HepG2 (cell line): ENCODE data around the gene LRRC15. TPM values are rescaled to one million over a fixed set of nuclear protein-coding genes. Genes with fewer than 3 reads are reported as not detected.

Experiments used
- ATAC-seq: fragments of 200-7000 bp; cut with Tn5 transposase; 3 replicates; pipeline ENCODE4 v1.9.1; 2020; ENCODE audit warnings: mild to moderate bottlenecking, moderate library complexity
- BruUV-seq: library from RNA; stranded (reverse); fragments of 400-500 nt; replicated peaks from 2 replicates; lab custom pipeline; 2021; lab: Mats Ljungman, UMichigan
- CTCF ChIA-PET: fragments of 300-600 bp; formaldehyde crosslinking; extraction: SDS; loops from one replicate; lab custom pipeline; 2021; ENCODE audit warnings: low total read pairs, inconsistent platforms, low intra/inter-chr PET ratio; lab: Yijun Ruan, JAX
- POLR2A ChIA-PET: fragments of 350-600 bp; sonication (Branson Sonifier 250); formaldehyde crosslinking; loops from one replicate; lab custom pipeline; 2020; ENCODE audit warnings: antibody characterized with exemption, inconsistent platforms; lab: Yijun Ruan, JAX
- DNase-seq: peaks from one replicate; pipeline ENCODE4 v3.0.0-alpha.2; 2015; ENCODE audit warnings: low spot score
- FAIRE-seq: peaks from 3 replicates; lab custom pipeline; 2011; peaks lifted over from hg19 to GRCh38; lab: Jason Lieb, UNC
- H2AFZ ChIP-seq: one replicate; pipeline ENCODE4 v1.6.1; 2011; ENCODE audit warnings: low read length, inconsistent platforms
- H3K27ac ChIP-seq: fragments of 300-600 bp; 3 replicates; pipeline ENCODE4 v1.8.0; 2011; ENCODE audit warnings: mixed run types, mild to moderate bottlenecking, mixed read lengths, low read length, inconsistent platforms; ENCODE audit not compliant: insufficient read depth; ENCODE audit errors: extremely low read length
- H3K27me3 ChIP-seq, 2 experiments: fragments of 200-600 bp in 1 of 2; 2 replicates in 1 of 2; 3 replicates in 1 of 2; pipeline versions ENCODE4 v1.6.0 to v1.8.0; 2011; ENCODE audit warnings: low read length in 2 of 2, mild to moderate bottlenecking in 2 of 2, moderate library complexity in 2 of 2, inconsistent platforms in 1 of 2; ENCODE audit not compliant: insufficient read depth in 2 of 2, control insufficient read depth in 1 of 2
- H3K36me3 ChIP-seq, 2 experiments: fragments of 200-600 bp in 1 of 2; replicated peaks in 1 of 2; 2 replicates in 1 of 2; 3 replicates in 1 of 2; pipeline versions ENCODE4 v1.5.1 to v1.8.0; 2011; ENCODE audit warnings: low read length in 2 of 2, inconsistent platforms in 1 of 2; ENCODE audit not compliant: insufficient read depth in 2 of 2, control insufficient read depth in 1 of 2
- H3K4me1 ChIP-seq: 2 replicates; pipeline ENCODE4 v1.5.1; 2012; ENCODE audit warnings: low read length, inconsistent platforms; ENCODE audit not compliant: insufficient read depth
- H3K4me2 ChIP-seq: 2 replicates; pipeline ENCODE4 v1.6.0; 2011; ENCODE audit warnings: low read depth, low read length, inconsistent platforms
- H3K4me3 ChIP-seq, 3 experiments: fragments of 200-600 bp in 1 of 3; sonication (generic), shearing (Covaris generic) in 1 of 3; replicated peaks in 1 of 3; 2 replicates each; pipeline ENCODE4 v1.5.1; 2011 to 2016; ENCODE audit warnings: low read length in 3 of 3, inconsistent platforms in 2 of 3, low read depth in 2 of 3, mild to moderate bottlenecking in 2 of 3, control low read depth in 1 of 3, mixed read lengths in 1 of 3; ENCODE audit not compliant: insufficient read depth in 1 of 3
- H3K79me2 ChIP-seq: one replicate; pipeline ENCODE4 v1.6.1; 2011; ENCODE audit warnings: low read length, inconsistent platforms; ENCODE audit not compliant: insufficient read depth
- H3K9ac ChIP-seq: 2 replicates; pipeline ENCODE4 v1.6.0; 2011; ENCODE audit warnings: mild to moderate bottlenecking, low read depth, low read length, inconsistent platforms; ENCODE audit not compliant: insufficient read depth
- H3K9me3 ChIP-seq: 2 replicates; pipeline ENCODE4 v1.5.1; 2012; ENCODE audit warnings: mild to moderate bottlenecking, low read length
- H4K20me1 ChIP-seq: 2 replicates; pipeline ENCODE4 v1.6.0; 2011; ENCODE audit warnings: inconsistent platforms, mild to moderate bottlenecking, low read length, moderate library complexity; ENCODE audit not compliant: insufficient read depth
- ELK4 ChIP-seq: sonication (generic); formaldehyde crosslinking; IDR thresholded peaks from 2 replicates; pipeline ENCODE4 v1.9.0; 2021; ENCODE audit warnings: missing genetic modification reagents, borderline replicate concordance
- HDAC6 ChIP-seq: fragments of 200-600 bp; sonication (generic); IDR thresholded peaks from 2 replicates; pipeline ENCODE4 v1.7.0; 2017; ENCODE audit warnings: mild to moderate bottlenecking, antibody characterized with exemption, low read length, low read depth
- HNF4G ChIP-seq, 2 experiments: sonication (generic) in 1 of 2; formaldehyde crosslinking in 1 of 2; IDR thresholded peaks; 2 replicates each; pipeline versions ENCODE4 v1.4.0 to v1.6.1; 2011 to 2020; ENCODE audit warnings: borderline replicate concordance in 2 of 2, low read depth in 2 of 2, mild to moderate bottlenecking in 2 of 2, low read length in 1 of 2, missing genetic modification reagents in 1 of 2, moderate library complexity in 1 of 2
- MAFG ChIP-seq: sonication (generic); formaldehyde crosslinking; IDR thresholded peaks from 2 replicates; pipeline ENCODE4 v1.5.1; 2020; ENCODE audit warnings: mild to moderate bottlenecking, missing genetic modification reagents
- PAF1 ChIP-seq: IDR thresholded peaks from 2 replicates; pipeline ENCODE4 v1.6.1; 2016; ENCODE audit warnings: missing genetic modification reagents, missing compliant biosample characterization
- PITX1 ChIP-seq: sonication (generic); formaldehyde crosslinking; IDR thresholded peaks from 2 replicates; pipeline ENCODE4 v1.5.1; 2020; ENCODE audit warnings: mild to moderate bottlenecking, missing genetic modification reagents
- RARG ChIP-seq: sonication (generic); formaldehyde crosslinking; IDR thresholded peaks from 2 replicates; pipeline ENCODE4 v1.4.0; 2020; ENCODE audit warnings: low read depth, mild to moderate bottlenecking, missing genetic modification reagents
- REL ChIP-seq: sonication (generic); formaldehyde crosslinking; conservative IDR thresholded peaks from 2 replicates; pipeline ENCODE4 v1.8.0; 2022; ENCODE audit warnings: mild to moderate bottlenecking, missing genetic modification reagents, moderate library complexity
- ZBTB20 ChIP-seq: sonication (generic); formaldehyde crosslinking; IDR thresholded peaks from 2 replicates; pipeline ENCODE4 v1.8.1; 2023; ENCODE audit warnings: missing genetic modification reagents, low read depth, mild to moderate bottlenecking, borderline replicate concordance
- ZNF296 ChIP-seq: sonication (generic); formaldehyde crosslinking; conservative IDR thresholded peaks from 2 replicates; pipeline ENCODE4 v1.5.0; 2020; ENCODE audit warnings: mild to moderate bottlenecking, missing genetic modification reagents
- ZNF350 ChIP-seq: sonication (generic); formaldehyde crosslinking; IDR thresholded peaks from 2 replicates; pipeline ENCODE4 v1.4.0; 2020; ENCODE audit warnings: mild to moderate bottlenecking, low read depth, missing genetic modification reagents, borderline replicate concordance
- ZNF512B ChIP-seq: sonication (generic); formaldehyde crosslinking; IDR thresholded peaks from 2 replicates; pipeline ENCODE4 v1.5.1; 2020; ENCODE audit warnings: missing genetic modification reagents, mild to moderate bottlenecking, borderline replicate concordance
- ZNF562 ChIP-seq: sonication (generic); formaldehyde crosslinking; IDR thresholded peaks from 2 replicates; pipeline ENCODE4 v1.8.0; 2022; ENCODE audit warnings: missing genetic modification reagents, borderline replicate concordance
- ZNF564 ChIP-seq: sonication (generic); formaldehyde crosslinking; IDR thresholded peaks from 2 replicates; pipeline ENCODE4 v1.8.1; 2023; ENCODE audit warnings: mild to moderate bottlenecking, missing genetic modification reagents
- ZNF577 ChIP-seq: sonication (generic); formaldehyde crosslinking; IDR thresholded peaks from 2 replicates; pipeline ENCODE4 v1.4.0; 2020; ENCODE audit warnings: mild to moderate bottlenecking, low read depth, missing genetic modification reagents, borderline replicate concordance
- ZNF616 ChIP-seq: sonication (generic); formaldehyde crosslinking; IDR thresholded peaks from 2 replicates; pipeline ENCODE4 v1.5.0; 2020; ENCODE audit warnings: low read depth, mild to moderate bottlenecking, missing genetic modification reagents
- ZNF713 ChIP-seq: sonication (generic); formaldehyde crosslinking; IDR thresholded peaks from 2 replicates; pipeline ENCODE4 v1.4.0; 2020; ENCODE audit warnings: mild to moderate bottlenecking, missing genetic modification reagents
- ZNF788 ChIP-seq: sonication (generic); formaldehyde crosslinking; IDR thresholded peaks from 2 replicates; pipeline ENCODE4 v1.5.0; 2020; ENCODE audit warnings: mild to moderate bottlenecking, missing genetic modification reagents, borderline replicate concordance
- ZSCAN29 ChIP-seq: sonication (generic); formaldehyde crosslinking; conservative IDR thresholded peaks from 2 replicates; pipeline ENCODE4 v1.4.0; 2020; ENCODE audit warnings: mild to moderate bottlenecking, missing genetic modification reagents
- WGBS: methylation state at CpG from one replicate; pipeline ENCODE4 v1.1.6; 2017; ENCODE audit warnings: low lambda C conversion rate; 5-methylcytosine and 5-hydroxymethylcytosine counted together
- in situ Hi-C: cut with HindIII; loops from 2 replicates; pipeline ENCODE4 v1.10.0; 2017; ENCODE audit warnings: low pct_unique_long_range_greater_than_20kb; ENCODE audit not compliant: extremely low pct_ligation_motif_present
- intact Hi-C: fragments of 100-400 bp; cut with micrococcal nuclease; formaldehyde crosslinking; loops from one replicate; pipeline ENCODE4 v1.10.0; 2022; ENCODE audit not compliant: unreplicated experiment
- polyA plus RNA-seq, 8 experiments: library from polyadenylated mRNA; depleted of rRNA in 3 of 8; stranded (reverse) in 7 of 8; unstranded in 1 of 8; fragments of >200 nt; fragmentation: Illumina TruSeq in 4 of 8; extraction: Trizol in 4 of 8; gene quantifications; 2 replicates each; pipeline versions ENCODE4 v1.2.1 to v1.2.3, GENCODE V29; 2011 to 2016; ENCODE audit warnings: low read depth in 4 of 8, missing spikeins in 1 of 8, mixed read lengths in 1 of 8; ENCODE audit not compliant: insufficient read depth in 1 of 8
- total RNA-seq, 5 experiments: library from RNA; depleted of rRNA; stranded (reverse); fragments of >200 nt; fragmentation: Illumina TruSeq; extraction: Trizol; gene quantifications; 2 replicates each; pipeline ENCODE4 v1.2.3, GENCODE V29; 2016; ENCODE audit warnings: low read depth in 1 of 5

Gene LRRC15
- total and polyA plus RNA-seq, 2 of the 13 experiments (the other 11 are each of a cell fraction or from before 2014, with no cell fraction given), result not detected

GRCh38 chr3:194364652-194365434 lies 4.7 kb downstream of the LRRC15 start (continued):
- TF ChIP-seq HNF4G (IDR thresholded peaks at IDR 0.05; ENCODE audit: borderline replicate concordance, low read depth, low read length) (no peak), HNF4G (CRISPR knock-in tag; IDR thresholded peaks at IDR 0.05; ENCODE audit: borderline replicate concordance, low read depth) (no peak), PAF1 (CRISPR knock-in tag) (no peak), ZNF577 (CRISPR knock-in tag) (no peak), REL (CRISPR knock-in tag) (no peak), HDAC6 (no peak), ZNF350 (CRISPR knock-in tag) (no peak), MAFG (CRISPR knock-in tag) (no peak)
- TF ChIP-seq, all 625 proteins: peak for 0

GRCh38 chr3:194364314-194364651 lies 5.3 kb downstream of the LRRC15 start:
- CTCF ChIA-PET, result no interaction called here
- peaks cover 13 to 75% of the 10 kb centered on the region in 2 experiments; a peak in 4 of 5 replicates for H3K27me3 ChIP-seq
- POLR2A ChIA-PET, result interaction anchor here (1.3 kb wide), 1 partner anchor 308 kb away, joined by 3 read pairs; the partner anchor contains the start of gene LSG1
- H3K27ac ChIP-seq, result no peak overlapping the region
- H3K4me1 ChIP-seq, result peaks cover 8% of the 10 kb centered on the region
- BruUV-seq, result no TSS peak
- no peaks in the 10 kb centered on the region for H3K36me3 ChIP-seq
- 48% methylated on average over 3 of the region's 3 CpGs for WGBS
- H3K4me3 ChIP-seq, result no peak overlapping the region
- no peak overlapping the region for H3K4me2 ChIP-seq
- no peak overlapping the region for H3K9ac ChIP-seq
- DNase-seq, result no peak
- no peak for ATAC-seq
- H3K9me3 ChIP-seq, result no peaks in the 10 kb centered on the region
- no peaks in the 10 kb centered on the region for H4K20me1 ChIP-seq
- no peak for FAIRE-seq
- in situ Hi-C loops, result no loop called here
- intact Hi-C loops, result no loop called here
- H2AFZ ChIP-seq, result no peak overlapping the region
- H3K79me2 ChIP-seq, result no peaks in the 10 kb centered on the region
- TF ChIP-seq PITX1 (CRISPR knock-in tag) (no peak), ZNF296 (CRISPR knock-in tag) (no peak), ZSCAN29 (CRISPR knock-in tag) (no peak), RARG (CRISPR knock-in tag) (no peak), ZNF713 (CRISPR knock-in tag) (no peak), ELK4 (CRISPR knock-in tag) (no peak), ZNF564 (CRISPR knock-in tag) (no peak), ZNF616 (CRISPR knock-in tag) (no peak), ZNF788 (CRISPR knock-in tag) (no peak), ZNF562 (CRISPR knock-in tag) (no peak), ZBTB20 (CRISPR knock-in tag) (no peak), ZNF512B (CRISPR knock-in tag) (no peak)
